HG03558 (cell line): ENCODE results near the gene ANXA11.
"Not testable (repeated sequence)": the region's sequence is repeated elsewhere in the genome, so short reads cannot be mapped to it uniquely, and the experiment has no call there.

ENCODE experiments used
- ATAC-seq: cut with Tn5 transposase; IDR thresholded peaks from one replicate; pipeline ENCODE4 v1.9.1; 2021; ENCODE audit warnings: moderate number of reproducible peaks; ENCODE audit not compliant: unreplicated experiment; ENCODE audit errors: extremely low read depth

The ANXA11 gene

GRCh38 chr10:80205477-80206276 is at the start of gene ANXA11:
ANXA11 (minus strand) TSS chr10:80205537; CDS start chr10:80172861, 32,676 bp downstream.
- ATAC-seq: peak; percentile 76

GRCh38 chr10:80254726-80255125 is 49.4 kb upstream of the ANXA11 start:
- ATAC-seq: not testable (repeated sequence)

- ATAC-seq: not testable (repeated sequence)
Observed at GRCh38 chr10:80253963-80254271, 48.6 kb upstream of the ANXA11 start.

- ATAC-seq: peak; percentile 46
Observed at GRCh38 chr10:80253266-80253962, 48.1 kb upstream of the ANXA11 start.

GRCh38 chr10:80252296-80252887 is 47.1 kb upstream of the ANXA11 start:
- no peak for ATAC-seq

- ATAC-seq: not testable (repeated sequence)
Observed at GRCh38 chr10:80251703-80252280, 46.5 kb upstream of the ANXA11 start.

- ATAC-seq: not testable (repeated sequence)
Observed at GRCh38 chr10:80250399-80250798, 45.1 kb upstream of the ANXA11 start.

GRCh38 chr10:80249906-80250305 is 44.6 kb upstream of the ANXA11 start:
- not testable (repeated sequence) for ATAC-seq

- not testable (repeated sequence) for ATAC-seq
Observed at GRCh38 chr10:80247611-80248010, 42.3 kb upstream of the ANXA11 start.

GRCh38 chr10:80244371-80244770 is 39.0 kb upstream of the ANXA11 start:
- ATAC-seq: not testable (repeated sequence)

- ATAC-seq: not testable (repeated sequence)
Observed at GRCh38 chr10:80242341-80242740, 37.0 kb upstream of the ANXA11 start.

- ATAC-seq: not testable (repeated sequence)
Observed at GRCh38 chr10:80236457-80236856, 31.1 kb upstream of the ANXA11 start.

- peak; percentile 100 for ATAC-seq
Observed at GRCh38 chr10:80234331-80235235, 29.2 kb upstream of the ANXA11 start.

GRCh38 chr10:80233871-80234270 is 28.5 kb upstream of the ANXA11 start:
- not testable (repeated sequence) for ATAC-seq

- ATAC-seq: not testable (repeated sequence)
Observed at GRCh38 chr10:80226723-80227122, 21.4 kb upstream of the ANXA11 start.

GRCh38 chr10:80223031-80223419 is 17.7 kb upstream of the ANXA11 start:
- ATAC-seq: not testable (repeated sequence)

GRCh38 chr10:80218878-80219277 is 13.5 kb upstream of the ANXA11 start:
- ATAC-seq: peak; percentile 91

GRCh38 chr10:80214368-80214982 is 9.1 kb upstream of the ANXA11 start:
- ATAC-seq: not testable (repeated sequence)

- ATAC-seq: not testable (repeated sequence)
Observed at GRCh38 chr10:80212535-80213115, 7.3 kb upstream of the ANXA11 start.
